Breast epithelium (tissue), 3 donors: ENCODE measurements around the gene CLSTN3.

Source experiments
- POLR2AphosphoS5 ChIP-seq, 3 donors: sonication (generic); formaldehyde crosslinking; IDR thresholded peaks; one replicate each; pipeline ENCODE4 v1.6.1; 2017; ENCODE audit warnings: antibody characterized with exemption in 3 of 3
- TF ChIP-seq, protein P1 (sequence below), 3 donors: fragments of 450-650 bp; IDR thresholded peaks; one replicate each; pipeline ENCODE4 v1.5.1; 2016 to 2017; ENCODE audit warnings: antibody characterized with exemption in 3 of 3, mild to moderate bottlenecking in 3 of 3, moderate library complexity in 3 of 3

DNA sequence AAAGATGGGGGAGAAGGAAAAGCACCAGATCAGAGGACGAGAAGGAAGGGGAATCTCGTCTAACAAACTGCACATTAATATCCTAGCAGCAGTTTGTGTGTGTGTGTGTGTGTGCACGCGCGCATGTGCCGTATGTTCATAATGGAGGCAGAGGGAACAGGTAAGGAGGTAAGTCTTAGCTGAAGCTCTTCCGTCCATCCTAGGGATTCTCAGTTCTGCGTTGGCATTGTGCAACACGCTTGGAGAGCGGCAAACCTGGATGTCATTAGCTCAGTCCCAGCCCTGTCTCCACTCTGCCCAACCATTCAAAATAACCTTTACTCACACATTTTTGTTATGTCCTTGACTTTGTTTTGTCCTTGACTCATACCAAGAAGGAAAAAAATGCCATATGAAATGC is 36.3 kb upstream of the CLSTN3 start:
- TF ChIP-seq, protein P1, sequence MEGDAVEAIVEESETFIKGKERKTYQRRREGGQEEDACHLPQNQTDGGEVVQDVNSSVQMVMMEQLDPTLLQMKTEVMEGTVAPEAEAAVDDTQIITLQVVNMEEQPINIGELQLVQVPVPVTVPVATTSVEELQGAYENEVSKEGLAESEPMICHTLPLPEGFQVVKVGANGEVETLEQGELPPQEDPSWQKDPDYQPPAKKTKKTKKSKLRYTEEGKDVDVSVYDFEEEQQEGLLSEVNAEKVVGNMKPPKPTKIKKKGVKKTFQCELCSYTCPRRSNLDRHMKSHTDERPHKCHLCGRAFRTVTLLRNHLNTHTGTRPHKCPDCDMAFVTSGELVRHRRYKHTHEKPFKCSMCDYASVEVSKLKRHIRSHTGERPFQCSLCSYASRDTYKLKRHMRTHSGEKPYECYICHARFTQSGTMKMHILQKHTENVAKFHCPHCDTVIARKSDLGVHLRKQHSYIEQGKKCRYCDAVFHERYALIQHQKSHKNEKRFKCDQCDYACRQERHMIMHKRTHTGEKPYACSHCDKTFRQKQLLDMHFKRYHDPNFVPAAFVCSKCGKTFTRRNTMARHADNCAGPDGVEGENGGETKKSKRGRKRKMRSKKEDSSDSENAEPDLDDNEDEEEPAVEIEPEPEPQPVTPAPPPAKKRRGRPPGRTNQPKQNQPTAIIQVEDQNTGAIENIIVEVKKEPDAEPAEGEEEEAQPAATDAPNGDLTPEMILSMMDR (IDR thresholded peaks at IDR 0.05) = no peak
- peak in 2 of 3 donors; percentile 58 to 66 for TF ChIP-seq POLR2AphosphoS5 (IDR thresholded peaks at IDR 0.05)
